ENCODE data around the gene ATP2B2.

Gene ATP2B2

GRCh38 chr3:10510743-10511432 is 5.5 kb upstream of the ATP2B2 start:
- DNase-seq (ENCODE audit: low read depth), result no peak

GRCh38 chr3:10510086-10510742 is 4.8 kb upstream of the ATP2B2 start:
- no peak for DNase-seq (ENCODE audit: low read depth)

- no peak for DNase-seq (ENCODE audit: low read depth)
Measured at GRCh38 chr3:10509325-10509724, 3.9 kb upstream of the ATP2B2 start.

- DNase-seq (ENCODE audit: low read depth), result no peak
Measured at GRCh38 chr3:10508619-10509260, 3.4 kb upstream of the ATP2B2 start.

- DNase-seq (ENCODE audit: low read depth), result no peak
Measured at GRCh38 chr3:10508235-10508618, 2.8 kb upstream of the ATP2B2 start.

- no peak for DNase-seq (ENCODE audit: low read depth)
Measured at GRCh38 chr3:10507331-10507730, 1.9 kb upstream of the ATP2B2 start.

GRCh38 chr3:10506696-10507095 is 1.3 kb upstream of the ATP2B2 start:
- DNase-seq (ENCODE audit: low read depth), result no peak

GRCh38 chr3:10505791-10506585 is 602 bp upstream of the ATP2B2 start:
- no peak for DNase-seq (ENCODE audit: low read depth)

GRCh38 chr3:10504171-10505049 is 976 bp downstream of the ATP2B2 start:
- DNase-seq (ENCODE audit: low read depth), result no peak

- no peak for DNase-seq (ENCODE audit: low read depth)
Measured at GRCh38 chr3:10503217-10503796, 2.1 kb downstream of the ATP2B2 start.

- DNase-seq (ENCODE audit: low read depth), result no peak
Measured at GRCh38 chr3:10502185-10502880, 3.1 kb downstream of the ATP2B2 start.

- DNase-seq (ENCODE audit: low read depth), result no peak
Measured at GRCh38 chr3:10501664-10502052, 3.7 kb downstream of the ATP2B2 start.

- DNase-seq (ENCODE audit: low read depth), result no peak
Measured at GRCh38 chr3:10500717-10501663, 4.4 kb downstream of the ATP2B2 start.

GRCh38 chr3:10498271-10498670 is 7.1 kb downstream of the ATP2B2 start:
- DNase-seq (ENCODE audit: low read depth), result no peak

- no peak for DNase-seq (ENCODE audit: low read depth)
Measured at GRCh38 chr3:10497439-10497838, 7.9 kb downstream of the ATP2B2 start.

- DNase-seq (ENCODE audit: low read depth), result no peak
Measured at GRCh38 chr3:10496121-10496863, 9.1 kb downstream of the ATP2B2 start.

GRCh38 chr3:10495614-10496013 is 9.8 kb downstream of the ATP2B2 start:
- DNase-seq (ENCODE audit: low read depth), result no peak

GRCh38 chr3:10495003-10495402 is 10.4 kb downstream of the ATP2B2 start:
- no peak for DNase-seq (ENCODE audit: low read depth)

- no peak for DNase-seq (ENCODE audit: low read depth)
Measured at GRCh38 chr3:10494180-10494579, 11.2 kb downstream of the ATP2B2 start.

Measured in stimulated activated CD8-positive, alpha-beta memory T cell treated with anti-CD3 and anti-CD28 coated beads, Interleukin-15, amount 100 ng/mL, for 1 hour (primary cell).